Measurements from ENCODE around the gene SYNGR3. TPM values are rescaled to one million over a fixed set of nuclear protein-coding genes. Genes with fewer than 3 reads are reported as not detected.

The SYNGR3 gene
- total RNA-seq, 1 experiment from 2014 or later, result 11.9 TPM

GRCh38 chr16:1949507-1949906 is 40.3 kb upstream of the SYNGR3 start:
- Histone ChIP-seq H3T11ph (ENCODE audit: low read length) (no peak overlapping the region), H3K56ac (ENCODE audit: insufficient read length, low read depth, low read length) (no peak overlapping the region), H2BK5ac (ENCODE audit: insufficient read length, low read length) (no peak overlapping the region), H3K4ac (ENCODE audit: low read depth, low read length) (no peak overlapping the region), H3K27me3 (ENCODE audit: insufficient read depth, low read length) (no peaks in the 10 kb centered on the region), H2BK12ac (ENCODE audit: insufficient read length, low read depth, low read length) (no peak overlapping the region), H2AFZ (ENCODE audit: low read length) (no peak overlapping the region), H3K9ac (ENCODE audit: extremely low read depth, insufficient read length, low read length) (no peak overlapping the region), H2BK15ac (ENCODE audit: low read depth, low read length) (no peak overlapping the region), H3K18ac (ENCODE audit: insufficient read length, low read depth, low read length) (no peak overlapping the region), H3K79me1 (ENCODE audit: insufficient read depth, low read depth, low read length, poor library complexity, severe bottlenecking) (no peaks in the 10 kb centered on the region), H3K79me2 (ENCODE audit: insufficient read depth, low read length) (no peaks in the 10 kb centered on the region), H2AK5ac (ENCODE audit: insufficient read length, low read length) (no peak overlapping the region), H3K27ac (ENCODE audit: insufficient read length, low read depth, low read length) (no peak overlapping the region), H2BK20ac (ENCODE audit: low read depth, low read length, poor library complexity, severe bottlenecking) (no peak overlapping the region), H2BK120ac (ENCODE audit: low read depth, low read length, poor library complexity, severe bottlenecking) (no peak overlapping the region), H4K5ac (ENCODE audit: insufficient read length, low read depth, low read length) (no peak overlapping the region), H4K20me1 (ENCODE audit: control insufficient read depth, insufficient read depth, insufficient read length) (no peaks in the 10 kb centered on the region), H3K9me3 (ENCODE audit: control insufficient read depth, low read depth, low read length) (no peaks in the 10 kb centered on the region), H3K23ac (ENCODE audit: insufficient read length, low read depth, low read length) (no peak overlapping the region), H4K91ac (ENCODE audit: insufficient read length, low read depth, low read length) (no peak overlapping the region), H3K23me2 (ENCODE audit: insufficient read length, low read depth, low read length, poor library complexity, severe bottlenecking) (no peaks in the 10 kb centered on the region), H3K4me2 (ENCODE audit: insufficient read depth, insufficient read length, low read length) (no peak overlapping the region), H4K8ac (replicated peaks; ENCODE audit: insufficient read length, low read depth, low read length) (no peak overlapping the region), H3K4me1 (ENCODE audit: insufficient read depth, low read length) (no peaks in the 10 kb centered on the region), H3K14ac (ENCODE audit: insufficient read depth, low read length) (no peak overlapping the region)
- no peak overlapping the region for H3K4me3 Mint-ChIP-seq
- no peaks in the 10 kb centered on the region; a peak in 1 of 7 replicates for H3K36me3 Mint-ChIP-seq (ENCODE audit: insufficient read depth in 1 of 3, low read depth in 3 of 3)
- H3K27ac Mint-ChIP-seq, result no peak overlapping the region
- H3K9me3 Mint-ChIP-seq, result peaks cover 0 to 3% of the 10 kb centered on the region in 2 experiments; a peak in 2 of 5 replicates
- TF ChIP-seq CTCF (conservative IDR thresholded peaks at IDR 0.05), result no peak
- H3K27me3 Mint-ChIP-seq (ENCODE audit: low read depth), result peaks cover 1% of the 10 kb centered on the region; the same call in 1 of the 2 replicates
- DNase-seq, result no peak
- no CpG with 5 or more reads among the region's 11 CpGs for WGBS (ENCODE audit: extremely low coverage, insufficient read length, low lambda C conversion rate)
- peaks cover 6 to 10% of the 10 kb centered on the region in 2 experiments; a peak in 3 of 4 replicates for H3K4me1 Mint-ChIP-seq
